Esophagus muscularis mucosa (tissue), 4 donors: ENCODE data around the gene KRTAP9-8. TPM values are rescaled to one million over a fixed set of nuclear protein-coding genes. Genes with fewer than 3 reads are reported as not detected.
"Not testable (repeated sequence)": the region's sequence is repeated elsewhere in the genome, so short reads cannot be mapped to it uniquely, and the experiment has no call there.

Experiments
- DNase-seq: peaks from one replicate; pipeline ENCODE4 v3.0.0-alpha.2; 2017; ENCODE audit errors: extremely low spot score
- H3K27ac ChIP-seq, 4 donors: fragments of 200-600 bp; sonication (generic); replicated peaks in 1 of 4; 1 replicate in 3 of 4; 2 replicates in 1 of 4; pipeline ENCODE4 v1.5.1; 2016 to 2019; ENCODE audit warnings: mild to moderate bottlenecking in 1 of 4
- H3K27me3 ChIP-seq, 4 donors: fragments of 200-600 bp; sonication (generic); one replicate each; pipeline versions ENCODE4 v1.5.1 to v1.6.0; 2016 to 2019
- H3K36me3 ChIP-seq, 4 donors: fragments of 200-600 bp; sonication (generic); one replicate each; pipeline ENCODE4 v1.5.1; 2016 to 2019
- H3K4me1 ChIP-seq, 4 donors: fragments of 200-600 bp; sonication (generic); one replicate each; pipeline ENCODE4 v1.5.1; 2016 to 2019
- H3K4me3 ChIP-seq, 4 donors: fragments of 200-600 bp; sonication (generic); 1 replicate in 2 of 4; 2 replicates in 2 of 4; pipeline ENCODE4 v1.5.1; 2016 to 2019; ENCODE audit warnings: mild to moderate bottlenecking in 4 of 4, moderate library complexity in 1 of 4
- H3K9me3 ChIP-seq, 4 donors: fragments of 200-600 bp; sonication (generic); 1 replicate in 3 of 4; 2 replicates in 1 of 4; pipeline ENCODE4 v1.5.1; 2016 to 2019
- EP300 ChIP-seq: sonication (generic); formaldehyde crosslinking; IDR thresholded peaks from one replicate; pipeline ENCODE4 v1.6.1; 2017; ENCODE audit warnings: antibody characterized with exemption
- POLR2A ChIP-seq: fragments of 450-650 bp; IDR thresholded peaks from one replicate; pipeline ENCODE4 v1.6.1; 2017; ENCODE audit warnings: antibody characterized with exemption, moderate library complexity, mild to moderate bottlenecking, low read depth
- POLR2AphosphoS5 ChIP-seq, 2 donors: sonication (generic); formaldehyde crosslinking; IDR thresholded peaks; one replicate each; pipeline ENCODE4 v1.6.1; 2017; ENCODE audit warnings: antibody characterized with exemption in 2 of 2
- WGBS: methylation state at CpG from one replicate; pipeline ENCODE4 v1.1.5; 2018; 5-methylcytosine and 5-hydroxymethylcytosine counted together
- intact Hi-C: fragments of 100-400 bp; cut with DNase I; formaldehyde crosslinking; loops from one replicate; pipeline ENCODE4 v1.15.1; 2023
- total RNA-seq, 4 donors: library from RNA; depleted of rRNA; stranded (reverse); fragments of >200 nt; gene quantifications; one replicate each; pipeline versions ENCODE4 v1.1.0 to v1.2.1, GENCODE V29; 2016
- TF ChIP-seq, protein P1 (sequence below), 3 experiments: fragments of 200-600 bp in 2 of 3; fragments of 450-650 bp in 1 of 3; sonication (generic) in 2 of 3; IDR thresholded peaks; one replicate each; pipeline ENCODE4 v1.5.1; 2017 to 2019; ENCODE audit warnings: antibody characterized with exemption in 3 of 3, mild to moderate bottlenecking in 2 of 3, moderate library complexity in 1 of 3

Gene KRTAP9-8
- total RNA-seq, 4 donors from 2014 or later, result not detected

- Histone ChIP-seq H3K9me3 (no peaks in the 10 kb centered on the region), H3K4me1 (no peaks in the 10 kb centered on the region), H3K27me3 (peaks cover 0 to 4% (median 0%) of the 10 kb centered on the region in 4 donors), H3K4me3 (no peak overlapping the region), H3K36me3 (no peaks in the 10 kb centered on the region), H3K27ac (no peak overlapping the region)
- 76% methylated on average over 6 of the region's 6 CpGs for WGBS
- intact Hi-C loops, result no loop called here
- no peak for TF ChIP-seq POLR2AphosphoS5 (IDR thresholded peaks at IDR 0.05)
- no peak for DNase-seq
These were observed 11.7 kb upstream of the KRTAP9-8 start for GRCh38 chr17:41226051-41226450.

DNA sequence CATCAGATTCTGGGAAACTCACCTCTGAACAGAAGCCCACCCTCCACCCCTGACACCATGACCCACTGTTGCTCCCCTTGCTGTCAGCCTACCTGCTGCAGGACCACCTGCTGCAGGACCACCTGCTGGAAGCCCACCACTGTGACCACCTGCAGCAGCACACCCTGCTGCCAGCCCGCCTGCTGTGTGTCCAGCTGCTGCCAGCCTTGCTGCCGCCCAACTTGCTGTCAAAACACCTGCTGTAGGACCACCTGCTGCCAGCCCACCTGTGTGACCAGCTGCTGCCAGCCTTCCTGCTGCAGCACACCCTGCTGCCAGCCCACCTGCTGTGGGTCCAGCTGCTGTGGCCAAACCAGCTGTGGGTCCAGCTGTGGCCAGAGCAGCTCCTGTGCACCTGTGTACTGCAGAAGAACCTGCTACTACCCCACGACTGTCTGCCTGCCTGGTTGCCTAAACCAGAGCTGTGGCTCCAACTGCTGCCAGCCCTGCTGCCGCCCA lies 11.2 kb upstream of the KRTAP9-8 start, which contains the start of gene KRTAP9-2:
Gene KRTAP9-2 (plus strand): TSS at position 51 of the 498 bp plus-strand sequence. CDS start 7 bp downstream, at position 58.
- H3K4me3 ChIP-seq, DNase-seq, H3K27me3 ChIP-seq, intact Hi-C loops, H3K36me3 ChIP-seq, H3K27ac ChIP-seq, H3K9me3 ChIP-seq, H3K4me1 ChIP-seq: not testable (repeated sequence)
- no CpG with 5 or more reads among the region's 4 CpGs for WGBS

- Histone ChIP-seq H3K27ac (no peak overlapping the region), H3K9me3 (no peaks in the 10 kb centered on the region), H3K36me3 (no peaks in the 10 kb centered on the region), H3K4me3 (no peak overlapping the region), H3K4me1 (no peaks in the 10 kb centered on the region), H3K27me3 (peaks cover 0 to 24% (median 0%) of the 10 kb centered on the region in 4 donors)
- DNase-seq, result no peak
- no peak for TF ChIP-seq EP300
- TF ChIP-seq POLR2AphosphoS5 (IDR thresholded peaks at IDR 0.05), result no peak
- no peak for TF ChIP-seq POLR2A
- TF ChIP-seq, protein P1, sequence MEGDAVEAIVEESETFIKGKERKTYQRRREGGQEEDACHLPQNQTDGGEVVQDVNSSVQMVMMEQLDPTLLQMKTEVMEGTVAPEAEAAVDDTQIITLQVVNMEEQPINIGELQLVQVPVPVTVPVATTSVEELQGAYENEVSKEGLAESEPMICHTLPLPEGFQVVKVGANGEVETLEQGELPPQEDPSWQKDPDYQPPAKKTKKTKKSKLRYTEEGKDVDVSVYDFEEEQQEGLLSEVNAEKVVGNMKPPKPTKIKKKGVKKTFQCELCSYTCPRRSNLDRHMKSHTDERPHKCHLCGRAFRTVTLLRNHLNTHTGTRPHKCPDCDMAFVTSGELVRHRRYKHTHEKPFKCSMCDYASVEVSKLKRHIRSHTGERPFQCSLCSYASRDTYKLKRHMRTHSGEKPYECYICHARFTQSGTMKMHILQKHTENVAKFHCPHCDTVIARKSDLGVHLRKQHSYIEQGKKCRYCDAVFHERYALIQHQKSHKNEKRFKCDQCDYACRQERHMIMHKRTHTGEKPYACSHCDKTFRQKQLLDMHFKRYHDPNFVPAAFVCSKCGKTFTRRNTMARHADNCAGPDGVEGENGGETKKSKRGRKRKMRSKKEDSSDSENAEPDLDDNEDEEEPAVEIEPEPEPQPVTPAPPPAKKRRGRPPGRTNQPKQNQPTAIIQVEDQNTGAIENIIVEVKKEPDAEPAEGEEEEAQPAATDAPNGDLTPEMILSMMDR (IDR thresholded peaks at IDR 0.05), result no peak
- intact Hi-C loops, result no loop called here
These were observed 7.7 kb upstream of the KRTAP9-8 start for GRCh38 chr17:41230094-41230493.

DNA sequence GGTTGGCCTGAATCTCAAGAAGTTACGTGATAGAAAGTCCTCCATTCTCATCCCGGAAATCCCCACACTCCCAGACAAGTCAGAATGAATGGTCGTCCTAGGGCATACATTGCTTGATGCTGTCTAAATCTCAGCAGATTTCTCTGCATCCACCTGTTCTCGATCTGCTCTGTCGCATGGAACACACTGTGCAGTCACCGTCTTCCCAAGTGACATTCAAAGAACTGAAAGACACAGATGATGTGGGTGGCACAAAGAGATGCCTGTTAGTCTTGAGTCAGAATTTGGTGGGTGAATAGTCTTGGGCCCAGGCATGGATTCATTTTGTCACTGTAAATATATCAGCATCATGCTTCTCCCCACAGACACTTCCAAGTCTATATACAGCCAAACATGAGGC lies 6.1 kb upstream of the KRTAP9-8 start:
- Histone ChIP-seq H3K4me1 (no peaks in the 10 kb centered on the region), H3K27me3 (peaks cover 0 to 24% (median 0%) of the 10 kb centered on the region in 4 donors), H3K27ac (no peak overlapping the region), H3K9me3 (no peaks in the 10 kb centered on the region), H3K4me3 (no peak overlapping the region), H3K36me3 (no peaks in the 10 kb centered on the region)
- intact Hi-C loops, result no loop called here
- 83% methylated on average over 6 of the region's 6 CpGs for WGBS
- DNase-seq, result no peak
- TF ChIP-seq, protein P1 (IDR thresholded peaks at IDR 0.05), result no peak
- TF ChIP-seq EP300, result no peak
- no peak for TF ChIP-seq POLR2AphosphoS5 (IDR thresholded peaks at IDR 0.05)
- TF ChIP-seq POLR2A, result no peak

GRCh38 chr17:41232399-41233105 lies 5.2 kb upstream of the KRTAP9-8 start, which contains the start of gene KRTAP9-3:
Gene KRTAP9-3, plus strand, starts transcription at chr17:41232449. Its CDS starts 53 bp downstream, at chr17:41232502.
- DNase-seq, intact Hi-C loops, H3K9me3 ChIP-seq, H3K36me3 ChIP-seq, H3K27ac ChIP-seq, H3K4me1 ChIP-seq, H3K4me3 ChIP-seq: not testable (repeated sequence)
- H3K27me3 ChIP-seq, result peaks cover 0 to 24% (median 0%) of the 10 kb centered on the region in 4 donors
- WGBS, result 86% methylated on average over 1 of the region's 1 CpG

DNA sequence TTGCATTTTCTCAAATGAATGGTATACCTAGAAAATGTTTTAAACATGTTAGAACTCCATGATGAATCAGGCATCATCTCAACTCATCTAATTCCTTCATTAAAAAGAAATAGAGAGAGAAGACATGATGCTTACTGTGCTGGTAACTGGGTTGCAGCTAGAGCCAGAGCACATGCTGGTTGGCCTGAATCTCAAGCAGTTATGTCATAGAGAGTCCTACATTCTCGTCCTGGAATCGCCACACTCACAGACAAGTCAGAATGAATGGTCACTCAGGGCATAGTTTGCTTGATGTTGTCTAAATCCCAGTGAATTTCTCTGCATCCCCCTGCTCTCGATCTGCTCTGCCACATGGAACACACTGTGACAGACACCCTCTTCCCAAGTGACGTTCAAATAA lies 683 bp upstream of the KRTAP9-8 start:
- intact Hi-C loops, result not testable (repeated sequence)
- 89% methylated on average over 4 of the region's 4 CpGs for WGBS
- peaks cover 0 to 29% (median 0%) of the 10 kb centered on the region in 4 donors for H3K27me3 ChIP-seq

DNA sequence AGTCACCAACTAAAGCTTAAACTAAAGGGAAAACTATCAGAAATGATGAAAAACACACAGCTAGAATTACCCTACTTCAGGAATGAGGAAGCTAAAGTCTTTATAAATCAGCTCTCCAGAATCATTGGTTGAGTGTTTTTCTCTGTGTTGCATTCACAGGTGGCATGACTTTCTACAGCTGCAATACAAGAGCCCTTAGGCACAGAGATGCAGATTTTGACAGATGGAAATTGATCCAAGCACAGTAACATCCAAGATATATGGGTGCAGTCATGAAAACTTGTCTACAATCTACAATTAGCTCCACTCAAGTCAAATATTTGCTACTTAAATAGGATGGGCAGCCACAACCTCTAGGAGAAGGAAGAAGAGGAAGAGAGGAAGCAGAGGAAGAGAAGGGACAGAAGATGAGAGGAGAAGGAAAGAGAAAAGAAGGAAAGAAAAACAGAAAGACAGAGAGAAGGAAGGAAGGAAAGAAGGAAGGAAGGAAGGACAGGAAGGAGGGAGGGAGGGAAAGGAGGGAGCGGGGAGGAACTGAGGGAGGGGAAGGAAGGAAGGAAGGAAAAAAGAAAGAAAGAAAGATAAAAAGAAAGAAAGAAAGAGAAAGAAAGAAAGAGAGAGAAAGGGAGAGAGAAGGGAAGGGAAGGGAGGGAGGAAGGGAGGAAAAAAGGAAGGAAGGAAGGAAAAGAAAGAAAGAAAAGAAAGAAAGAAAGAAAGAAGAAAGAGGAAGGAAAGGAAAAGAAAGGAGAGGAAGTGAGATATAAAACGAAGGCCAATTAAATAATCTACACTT lies 9.4 kb downstream of the KRTAP9-8 start:
- H3K27ac ChIP-seq, H3K4me3 ChIP-seq, intact Hi-C loops, H3K27me3 ChIP-seq, H3K9me3 ChIP-seq, DNase-seq, H3K36me3 ChIP-seq, H3K4me1 ChIP-seq: not testable (repeated sequence)
- WGBS, result 55% methylated on average over 2 of the region's 2 CpGs

More for the DNA sequence above, 683 bp upstream of the KRTAP9-8 start:
- H3K27ac ChIP-seq, H3K9me3 ChIP-seq, H3K4me1 ChIP-seq, H3K36me3 ChIP-seq, DNase-seq, H3K4me3 ChIP-seq: not testable (repeated sequence)

- DNase-seq, H3K27me3 ChIP-seq, H3K27ac ChIP-seq, H3K36me3 ChIP-seq, intact Hi-C loops, H3K4me1 ChIP-seq, H3K9me3 ChIP-seq, H3K4me3 ChIP-seq: not testable (repeated sequence)
- WGBS, result no CpG with 5 or more reads among the region's 2 CpGs
These were observed 11.9 kb downstream of the KRTAP9-8 start, which contains the start of gene KRTAP9-4 for GRCh38 chr17:41249637-41250240. Gene KRTAP9-4, plus strand, starts transcription at chr17:41249687. Its CDS starts 34 bp downstream, at chr17:41249721.
